ENCODE data around the gene CACNA1G.

Gene CACNA1G

DNA sequence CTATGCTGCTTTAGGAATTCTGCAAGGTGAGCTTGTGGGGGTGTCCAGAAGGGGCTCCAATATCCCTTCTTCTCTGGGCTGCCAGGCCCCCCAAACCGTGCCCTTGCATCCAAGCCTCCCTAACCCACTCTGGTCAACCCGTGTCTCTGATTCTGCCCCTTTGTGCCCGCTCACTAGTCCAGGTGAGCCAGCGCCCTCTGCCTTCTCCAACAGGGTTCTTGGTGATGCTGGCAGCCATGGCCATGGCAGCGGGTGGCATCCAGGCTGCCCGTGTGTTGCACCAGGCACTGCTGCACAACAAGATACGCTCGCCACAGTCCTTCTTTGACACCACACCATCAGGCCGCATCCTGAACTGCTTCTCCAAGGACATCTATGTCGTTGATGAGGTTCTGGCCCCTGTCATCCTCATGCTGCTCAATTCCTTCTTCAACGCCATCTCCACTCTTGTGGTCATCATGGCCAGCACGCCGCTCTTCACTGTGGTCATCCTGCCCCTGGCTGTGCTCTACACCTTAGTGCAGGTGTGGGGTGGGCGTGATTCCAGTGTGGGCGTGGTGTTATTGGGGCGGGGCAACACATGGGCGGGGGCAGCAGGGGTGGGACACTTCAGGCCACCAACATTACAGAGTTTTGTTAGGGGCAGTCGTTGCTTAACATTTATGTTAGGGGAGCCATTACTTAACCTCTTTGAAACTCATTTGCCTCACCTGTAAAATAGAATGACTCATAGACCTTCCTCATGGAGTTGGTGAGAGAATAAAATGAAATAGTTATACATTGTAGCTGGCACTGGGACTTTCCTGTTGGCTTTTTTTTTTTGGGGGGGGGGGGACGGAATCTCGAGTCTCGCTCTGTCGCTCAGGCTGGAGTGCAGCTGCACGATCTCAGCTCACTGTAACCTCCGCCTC, 115.8 kb downstream of the CACNA1G start:
- DNase-seq (ENCODE audit: low read depth), result no peak
- no peak overlapping the region for H3K4me3 ChIP-seq (ENCODE audit: low read depth, low read length)

All from skeletal muscle cell (primary cell).